Activated T-helper 2 cell treated with anti-CD3 and anti-CD28 coated beads, Interferon-gamma antibody, Interleukin-2, Interleukin-4, amounts not matched to agents 10 μg/mL and 5 μg/mL and 100 μg/mL, durations not matched to agents 14 hours and 24 hours and 36 hours (primary cell): ENCODE measurements around the gene NTNG2. TPM values are rescaled to one million over a fixed set of nuclear protein-coding genes. Genes with fewer than 3 reads are reported as not detected.

Source experiments
- DNase-seq: peaks from one replicate; pipeline ENCODE4 v3.0.0; 2021; ENCODE audit warnings: low spot score
- H3K27ac Mint-ChIP-seq: one replicate; pipeline ENCODE4 v1.8.0; 2021; ENCODE audit warnings: mixed read lengths
- H3K27me3 Mint-ChIP-seq: one replicate; pipeline ENCODE4 v1.8.0; 2021; ENCODE audit warnings: low read depth, mixed read lengths
- H3K36me3 Mint-ChIP-seq: one replicate; pipeline ENCODE4 v1.8.0; 2021; ENCODE audit warnings: low read depth, mixed read lengths
- H3K4me1 Mint-ChIP-seq: one replicate; pipeline ENCODE4 v1.8.0; 2021; ENCODE audit warnings: low read depth, mixed read lengths
- H3K4me3 Mint-ChIP-seq: one replicate; pipeline ENCODE4 v1.8.0; 2021; ENCODE audit warnings: low read depth, mild to moderate bottlenecking, moderate library complexity, mixed read lengths
- H3K9me3 Mint-ChIP-seq: one replicate; pipeline ENCODE4 v1.8.0; 2021; ENCODE audit warnings: mixed read lengths
- intact Hi-C: fragments of 100-400 bp; cut with micrococcal nuclease; formaldehyde crosslinking; loops from one replicate; pipeline ENCODE4 v1.15.1; 2023
- total RNA-seq: library from RNA; stranded (reverse); gene quantifications from 2 replicates; pipeline ENCODE4 v1.2.3, GENCODE V29; 2022

Gene NTNG2
- total RNA-seq, 1 donor from 2014 or later: 5.2 TPM

- Mint-ChIP-seq H3K4me3 (no peak overlapping the region), H3K36me3 (no peaks in the 10 kb centered on the region), H3K9me3 (no peaks in the 10 kb centered on the region), H3K27ac (no peak overlapping the region), H3K4me1 (no peaks in the 10 kb centered on the region), H3K27me3 (no peaks in the 10 kb centered on the region)
- no peak for DNase-seq
- intact Hi-C loops: no loop called here
Observed at GRCh38 chr9:132226571-132227430, 64.9 kb downstream of the NTNG2 start.

GRCh38 chr9:132228062-132228461 lies 66.2 kb downstream of the NTNG2 start:
- Mint-ChIP-seq H3K27ac (no peak overlapping the region), H3K27me3 (no peaks in the 10 kb centered on the region), H3K9me3 (no peaks in the 10 kb centered on the region)

DNA sequence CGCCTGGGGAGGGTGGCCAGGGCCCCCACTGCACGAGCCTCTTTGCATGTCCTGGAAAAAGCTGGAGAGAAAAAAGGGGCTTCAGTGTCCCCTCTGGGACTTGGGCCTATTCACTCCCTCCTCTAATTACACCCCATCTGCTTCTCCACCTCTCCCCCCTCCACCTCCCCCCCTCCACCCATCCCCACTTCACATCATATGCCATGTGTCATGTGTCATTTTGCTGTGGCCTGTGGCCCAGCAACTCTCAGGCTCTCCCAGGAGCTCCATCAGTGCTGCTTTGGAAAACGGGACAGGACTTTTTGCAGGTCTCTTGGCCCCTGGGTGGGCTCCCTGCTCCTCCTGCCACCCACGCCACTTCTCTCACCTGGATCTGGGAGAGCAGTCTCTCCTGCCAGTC lies 68.7 kb downstream of the NTNG2 start:
- H3K27me3 Mint-ChIP-seq: no peaks in the 10 kb centered on the region
- H3K4me1 Mint-ChIP-seq: no peaks in the 10 kb centered on the region
- DNase-seq: no peak
- H3K9me3 Mint-ChIP-seq: no peaks in the 10 kb centered on the region
- no peaks in the 10 kb centered on the region for H3K36me3 Mint-ChIP-seq
- no peak overlapping the region for H3K27ac Mint-ChIP-seq
- no peak overlapping the region for H3K4me3 Mint-ChIP-seq
- intact Hi-C loops: no loop called here

More at GRCh38 chr9:132228062-132228461, 66.2 kb downstream of the NTNG2 start:
- H3K36me3 Mint-ChIP-seq: no peaks in the 10 kb centered on the region
- no peaks in the 10 kb centered on the region for H3K4me1 Mint-ChIP-seq
- H3K4me3 Mint-ChIP-seq: no peak overlapping the region
- no peak for DNase-seq
- intact Hi-C loops: no loop called here

DNA sequence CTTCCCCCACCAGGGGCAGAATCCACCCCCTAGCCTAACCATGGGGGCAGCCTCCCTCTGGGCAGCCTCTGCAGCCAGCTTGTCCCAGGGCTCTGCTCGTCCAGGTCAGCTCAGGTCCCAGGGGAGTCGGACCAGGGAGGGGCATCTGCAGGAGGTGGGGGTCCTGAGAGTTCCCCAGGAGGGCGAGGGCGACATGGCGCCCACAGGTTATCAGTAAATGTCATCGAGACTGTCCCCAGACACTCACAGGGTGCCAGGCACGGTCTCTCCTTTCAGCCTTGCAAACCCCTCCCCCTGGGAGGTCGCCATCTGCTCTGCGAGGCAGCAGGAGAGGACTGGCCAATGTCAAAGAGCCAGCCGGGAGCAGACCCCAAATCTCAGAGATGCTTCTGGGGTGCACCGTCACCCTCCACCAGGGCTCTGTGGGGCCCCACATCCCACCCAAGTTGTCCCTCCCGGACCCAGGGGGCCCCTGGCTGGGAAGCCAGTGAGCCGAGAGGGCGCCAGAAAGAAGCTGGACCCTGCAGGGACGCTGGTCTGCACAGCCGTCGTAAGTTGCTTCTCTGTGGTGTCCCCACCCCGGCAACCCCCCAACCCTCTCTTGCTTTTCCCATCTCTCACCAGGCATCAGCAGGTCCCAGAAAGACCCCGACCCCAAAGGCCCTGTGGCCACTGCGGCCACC lies 69.3 kb downstream of the NTNG2 start:
- Mint-ChIP-seq H3K27me3 (no peaks in the 10 kb centered on the region), H3K4me1 (no peaks in the 10 kb centered on the region), H3K27ac (no peak overlapping the region), H3K9me3 (no peaks in the 10 kb centered on the region), H3K4me3 (no peak overlapping the region), H3K36me3 (no peaks in the 10 kb centered on the region)
- no peak for DNase-seq
- intact Hi-C loops: no loop called here

GRCh38 chr9:132232522-132232921 lies 70.7 kb downstream of the NTNG2 start:
- H3K36me3 Mint-ChIP-seq: no peaks in the 10 kb centered on the region
- H3K4me1 Mint-ChIP-seq: no peaks in the 10 kb centered on the region
- intact Hi-C loops: no loop called here
- H3K4me3 Mint-ChIP-seq: no peak overlapping the region
- no peak for DNase-seq
- H3K27ac Mint-ChIP-seq: no peak overlapping the region
- peaks cover 3% of the 10 kb centered on the region for H3K27me3 Mint-ChIP-seq
- no peaks in the 10 kb centered on the region for H3K9me3 Mint-ChIP-seq

- Mint-ChIP-seq H3K27ac (no peak overlapping the region), H3K4me3 (no peak overlapping the region), H3K4me1 (no peaks in the 10 kb centered on the region), H3K36me3 (no peaks in the 10 kb centered on the region), H3K27me3 (peaks cover 3% of the 10 kb centered on the region), H3K9me3 (no peaks in the 10 kb centered on the region)
- no peak for DNase-seq
- intact Hi-C loops: no loop called here
Observed at GRCh38 chr9:132233138-132233537, 71.3 kb downstream of the NTNG2 start.

GRCh38 chr9:132234535-132234934 lies 72.7 kb downstream of the NTNG2 start:
- intact Hi-C loops: no loop called here
- H3K9me3 Mint-ChIP-seq: no peaks in the 10 kb centered on the region
- H3K27ac Mint-ChIP-seq: no peak overlapping the region
- no peaks in the 10 kb centered on the region for H3K36me3 Mint-ChIP-seq
- no peak for DNase-seq
- H3K4me1 Mint-ChIP-seq: no peaks in the 10 kb centered on the region
- peaks cover 9% of the 10 kb centered on the region for H3K27me3 Mint-ChIP-seq
- no peak overlapping the region for H3K4me3 Mint-ChIP-seq

GRCh38 chr9:132235125-132235524 lies 73.3 kb downstream of the NTNG2 start:
- no peaks in the 10 kb centered on the region for H3K9me3 Mint-ChIP-seq
- DNase-seq: no peak
- no peak overlapping the region for H3K4me3 Mint-ChIP-seq
- intact Hi-C loops: loop anchor here (5.0 kb wide), 1 partner anchor 158 kb away; the partner anchor contains the start of gene MED27
- H3K27me3 Mint-ChIP-seq: peaks cover 9% of the 10 kb centered on the region
- H3K27ac Mint-ChIP-seq: no peak overlapping the region
- H3K36me3 Mint-ChIP-seq: no peaks in the 10 kb centered on the region
- H3K4me1 Mint-ChIP-seq: no peaks in the 10 kb centered on the region

- Mint-ChIP-seq H3K27me3 (peaks cover 9% of the 10 kb centered on the region), H3K4me3 (no peak overlapping the region), H3K4me1 (no peaks in the 10 kb centered on the region), H3K27ac (no peak overlapping the region), H3K36me3 (no peaks in the 10 kb centered on the region), H3K9me3 (no peaks in the 10 kb centered on the region)
- intact Hi-C loops: loop anchor here (1.0 to 5.0 kb wide), 3 partner anchors 67 to 473 kb away; partner anchors contain the start of gene MED27
- DNase-seq: peak; percentile 63
Observed at GRCh38 chr9:132235894-132236661, 74.2 kb downstream of the NTNG2 start.

DNA sequence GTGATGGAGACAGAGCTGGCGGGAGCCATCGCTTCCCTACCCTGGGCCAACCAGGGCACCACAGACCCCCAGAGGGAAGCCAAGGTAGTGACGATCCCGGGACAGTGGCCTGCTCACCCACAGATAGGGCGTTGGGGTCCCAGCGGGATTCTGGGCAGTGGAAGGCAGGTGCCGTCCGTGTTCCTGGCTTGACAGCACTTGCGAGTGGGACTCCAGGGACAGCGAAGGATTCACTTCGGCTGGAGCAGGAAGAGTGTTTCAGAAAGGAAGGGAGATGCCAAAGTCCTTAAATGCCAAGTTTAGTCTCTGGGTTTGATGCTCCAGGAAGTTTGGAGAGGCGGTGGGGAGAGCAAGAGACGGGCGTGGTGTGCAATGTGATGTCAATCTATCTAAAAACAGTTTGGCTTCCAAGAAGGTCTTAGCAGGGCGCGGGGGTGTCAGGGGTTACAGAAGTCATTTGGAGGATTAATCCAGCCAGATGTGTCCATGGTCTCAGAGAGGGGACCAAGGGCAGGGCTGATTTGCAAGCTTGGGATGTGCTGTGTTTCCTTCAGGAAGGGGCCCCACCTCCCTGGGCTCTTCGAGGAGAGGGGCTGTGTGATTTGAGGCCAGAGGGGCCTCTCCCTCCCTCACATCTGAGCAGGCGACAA lies 74.9 kb downstream of the NTNG2 start:
- Mint-ChIP-seq H3K27ac (no peak overlapping the region), H3K4me3 (no peak overlapping the region)

DNA sequence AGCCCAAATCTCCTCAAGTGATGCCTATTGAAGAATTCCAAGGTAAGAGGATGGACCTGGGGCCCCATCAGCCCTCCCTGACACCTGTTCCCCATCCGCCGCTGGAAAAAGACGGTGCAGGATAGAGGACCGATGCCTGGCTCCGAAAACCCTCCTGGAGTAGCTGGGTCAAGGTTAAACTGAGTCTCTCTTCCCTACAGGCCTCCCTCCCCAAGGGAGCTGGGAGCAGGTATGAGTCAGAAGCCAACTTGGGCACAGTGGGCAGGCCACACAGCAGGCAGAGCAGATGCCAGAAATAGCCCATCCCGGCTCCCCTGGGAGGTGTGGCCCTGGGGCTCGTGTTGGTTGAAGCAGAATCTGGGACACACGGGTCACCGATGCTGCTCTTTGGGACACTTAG lies 75.6 kb downstream of the NTNG2 start:
- Mint-ChIP-seq H3K4me1 (peaks cover 6% of the 10 kb centered on the region), H3K27ac (no peak overlapping the region), H3K27me3 (peaks cover 12% of the 10 kb centered on the region), H3K36me3 (no peaks in the 10 kb centered on the region), H3K4me3 (no peak overlapping the region), H3K9me3 (no peaks in the 10 kb centered on the region)
- no peak for DNase-seq
- intact Hi-C loops: loop anchor here (2.0 to 5.0 kb wide), 2 partner anchors 160 to 475 kb away; partner anchors contain the start of gene MED27

More for the DNA sequence above, 74.9 kb downstream of the NTNG2 start:
- Mint-ChIP-seq H3K9me3 (no peaks in the 10 kb centered on the region), H3K36me3 (no peaks in the 10 kb centered on the region), H3K4me1 (peaks cover 2% of the 10 kb centered on the region), H3K27me3 (peaks cover 9% of the 10 kb centered on the region)
- no peak for DNase-seq
- intact Hi-C loops: loop anchor here (1.0 to 5.0 kb wide), 3 partner anchors 67 to 474 kb away; partner anchors contain the start of gene MED27
